PFSK-1 (cell line): Measurements from ENCODE around the gene GDF10.

Source experiments
- POLR2AphosphoS5 ChIP-seq: IDR thresholded peaks from 2 replicates; pipeline ENCODE4 v1.6.1; 2012; ENCODE audit warnings: low read depth, mild to moderate bottlenecking, control low read depth, low read length, moderate library complexity
- REST ChIP-seq, 2 experiments: IDR thresholded peaks; 2 replicates each; pipeline versions ENCODE4 v1.6.1 to v1.8.0; 2011 to 2012; ENCODE audit warnings: low read depth in 2 of 2, low read length in 2 of 2, control low read depth in 1 of 2, inconsistent platforms in 1 of 2, mild to moderate bottlenecking in 1 of 2, moderate library complexity in 1 of 2; ENCODE audit not compliant: insufficient read depth in 1 of 2
- SIN3A ChIP-seq: IDR thresholded peaks from 2 replicates; pipeline ENCODE4 v1.6.1; 2012; ENCODE audit warnings: mild to moderate bottlenecking, low read length, moderate library complexity, borderline replicate concordance; ENCODE audit not compliant: insufficient read depth
- TAF1 ChIP-seq: IDR thresholded peaks from 2 replicates; pipeline ENCODE4 v1.6.1; 2012; ENCODE audit warnings: low read length, control low read depth, borderline replicate concordance; ENCODE audit not compliant: insufficient read depth

GRCh38 chr10:47257396-47258120, 42.4 kb upstream of the GDF10 start:
- TF ChIP-seq REST (IDR thresholded peaks at IDR 0.05; ENCODE audit: insufficient read depth in 1 of 2, low read depth in 2 of 2, low read length in 2 of 2) = no peak
- TF ChIP-seq POLR2AphosphoS5 = no peak
- no peak for TF ChIP-seq TAF1
- TF ChIP-seq SIN3A = no peak
